Ishikawa (cell line): ENCODE measurements around the gene TSEN15.

Source experiments
- CEBPB ChIP-seq: IDR thresholded peaks from 2 replicates; pipeline ENCODE4 v1.6.1; 2012
- CREB1 ChIP-seq: IDR thresholded peaks from 2 replicates; pipeline ENCODE4 v1.6.1; 2012; ENCODE audit warnings: low read depth
- EGR1 ChIP-seq: IDR thresholded peaks from 2 replicates; pipeline ENCODE4 v1.6.1; 2012
- EP300 ChIP-seq: IDR thresholded peaks from 2 replicates; pipeline ENCODE4 v1.6.1; 2012; ENCODE audit warnings: borderline replicate concordance
- FOXM1 ChIP-seq: IDR thresholded peaks from 2 replicates; pipeline ENCODE4 v1.6.1; 2012; ENCODE audit warnings: low read depth, borderline replicate concordance
- MAX ChIP-seq: IDR thresholded peaks from 2 replicates; pipeline ENCODE4 v1.6.1; 2012
- NFIC ChIP-seq: IDR thresholded peaks from 2 replicates; pipeline ENCODE4 v1.6.1; 2012
- RAD21 ChIP-seq: IDR thresholded peaks from 2 replicates; pipeline ENCODE4 v1.6.1; 2012; ENCODE audit warnings: low read depth
- REST ChIP-seq: IDR thresholded peaks from 2 replicates; pipeline ENCODE4 v1.6.1; 2012; ENCODE audit warnings: low read depth, mild to moderate bottlenecking
- TAF1 ChIP-seq: IDR thresholded peaks from 2 replicates; pipeline ENCODE4 v1.6.1; 2012; ENCODE audit warnings: low read depth, mild to moderate bottlenecking
- TCF12 ChIP-seq: IDR thresholded peaks from 2 replicates; pipeline ENCODE4 v1.6.1; 2012; ENCODE audit warnings: low read depth
- TEAD4 ChIP-seq: IDR thresholded peaks from 2 replicates; pipeline ENCODE4 v1.6.1; 2012
- USF1 ChIP-seq: IDR thresholded peaks from 2 replicates; pipeline ENCODE4 v1.6.1; 2012
- YY1 ChIP-seq: IDR thresholded peaks from 2 replicates; pipeline ENCODE4 v1.6.1; 2012; ENCODE audit warnings: low read depth
- ZBTB7A ChIP-seq: IDR thresholded peaks from 2 replicates; pipeline ENCODE4 v1.6.1; 2012; ENCODE audit warnings: low read depth

The TSEN15 gene

GRCh38 chr1:184032930-184033418, 18.6 kb upstream of the TSEN15 start:
- no peak for TF ChIP-seq FOXM1
- no peak for TF ChIP-seq TEAD4
- TF ChIP-seq TAF1: no peak
- no peak for TF ChIP-seq ZBTB7A
- TF ChIP-seq MAX: no peak
- no peak for TF ChIP-seq RAD21
- no peak for TF ChIP-seq NFIC
- TF ChIP-seq CEBPB: no peak
- TF ChIP-seq TCF12: no peak
- no peak for TF ChIP-seq EP300
- TF ChIP-seq USF1: no peak

- TF ChIP-seq CEBPB (no peak), RAD21 (no peak), USF1 (no peak), EGR1 (no peak), NFIC (no peak), YY1 (no peak), TCF12 (no peak), CREB1 (no peak), ZBTB7A (no peak), MAX (no peak), TEAD4 (no peak), REST (no peak), FOXM1 (no peak), EP300 (no peak), TAF1 (no peak)
Observed at GRCh38 chr1:184033711-184034167, 17.8 kb upstream of the TSEN15 start.

- no peak for TF ChIP-seq CEBPB
- TF ChIP-seq CREB1: no peak
- no peak for TF ChIP-seq FOXM1
- TF ChIP-seq MAX: no peak
- TF ChIP-seq ZBTB7A: no peak
- TF ChIP-seq TEAD4: no peak
- TF ChIP-seq RAD21: no peak
- TF ChIP-seq EP300: no peak
- no peak for TF ChIP-seq EGR1
- no peak for TF ChIP-seq USF1
- TF ChIP-seq TAF1: no peak
- TF ChIP-seq TCF12: no peak
- TF ChIP-seq NFIC: no peak
- no peak for TF ChIP-seq REST
- no peak for TF ChIP-seq YY1
Observed at GRCh38 chr1:184034761-184035379, 16.7 kb upstream of the TSEN15 start.

- no peak for TF ChIP-seq REST
- no peak for TF ChIP-seq USF1
- TF ChIP-seq NFIC: no peak
- no peak for TF ChIP-seq TEAD4
- no peak for TF ChIP-seq RAD21
- no peak for TF ChIP-seq MAX
- TF ChIP-seq TAF1: no peak
- TF ChIP-seq FOXM1: no peak
- no peak for TF ChIP-seq EP300
- TF ChIP-seq TCF12: no peak
- TF ChIP-seq YY1: no peak
- TF ChIP-seq CEBPB: no peak
- no peak for TF ChIP-seq EGR1
Observed at GRCh38 chr1:184035719-184036516, 15.6 kb upstream of the TSEN15 start.
